HG02885 (cell line): ENCODE results near the gene TRPM4.
"Not testable (repeated sequence)": the region's sequence is repeated elsewhere in the genome, so short reads cannot be mapped to it uniquely, and the experiment has no call there.

Source experiments
- ATAC-seq: cut with Tn5 transposase; IDR thresholded peaks from one replicate; pipeline ENCODE4 v1.9.1; 2021; ENCODE audit warnings: mild to moderate bottlenecking; ENCODE audit not compliant: unreplicated experiment, poor library complexity

TRPM4 gene

DNA sequence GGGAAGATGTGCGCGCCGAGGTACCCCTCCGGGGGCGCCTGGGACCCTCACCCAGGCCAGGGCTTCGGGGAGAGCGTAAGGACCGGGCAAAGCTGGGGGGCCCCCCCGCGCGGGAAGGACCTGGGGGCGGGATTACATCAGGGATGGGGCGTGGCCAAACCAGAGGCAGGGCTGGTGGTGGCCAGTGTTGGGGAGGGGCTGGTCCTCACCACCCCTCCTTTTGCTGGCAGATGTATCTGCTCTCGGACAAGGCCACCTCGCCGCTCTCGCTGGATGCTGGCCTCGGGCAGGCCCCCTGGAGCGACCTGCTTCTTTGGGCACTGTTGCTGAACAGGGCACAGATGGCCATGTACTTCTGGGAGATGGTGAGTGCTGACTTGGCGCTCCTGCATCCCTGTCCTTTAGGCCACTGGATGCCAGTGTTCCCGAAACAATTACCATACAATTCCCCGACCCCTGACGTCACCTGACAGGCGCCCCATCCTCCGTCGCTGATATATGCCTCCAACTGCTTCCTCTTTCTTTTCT lies 25.3 kb downstream of the TRPM4 start:
- no peak for ATAC-seq

DNA sequence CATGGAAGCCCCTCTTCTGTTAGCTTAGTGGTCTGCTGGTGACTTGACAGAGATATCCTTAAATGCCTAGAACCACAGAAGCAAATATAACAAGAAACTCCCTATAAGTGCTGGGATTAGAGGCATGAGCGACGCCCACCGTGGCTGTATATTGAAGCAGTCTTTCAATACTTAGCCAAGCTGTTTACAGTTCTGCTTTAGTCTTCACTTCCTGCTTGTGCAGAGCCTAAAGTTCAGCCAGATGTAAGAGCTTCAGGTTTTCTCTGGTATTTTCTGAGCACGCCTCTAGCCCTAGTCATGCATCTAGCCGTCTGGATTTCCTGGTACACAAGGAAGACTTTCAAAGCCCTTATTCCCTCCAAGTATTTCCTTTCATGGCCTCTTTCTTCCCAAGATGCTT lies 28.5 kb downstream of the TRPM4 start:
- no peak for ATAC-seq

DNA sequence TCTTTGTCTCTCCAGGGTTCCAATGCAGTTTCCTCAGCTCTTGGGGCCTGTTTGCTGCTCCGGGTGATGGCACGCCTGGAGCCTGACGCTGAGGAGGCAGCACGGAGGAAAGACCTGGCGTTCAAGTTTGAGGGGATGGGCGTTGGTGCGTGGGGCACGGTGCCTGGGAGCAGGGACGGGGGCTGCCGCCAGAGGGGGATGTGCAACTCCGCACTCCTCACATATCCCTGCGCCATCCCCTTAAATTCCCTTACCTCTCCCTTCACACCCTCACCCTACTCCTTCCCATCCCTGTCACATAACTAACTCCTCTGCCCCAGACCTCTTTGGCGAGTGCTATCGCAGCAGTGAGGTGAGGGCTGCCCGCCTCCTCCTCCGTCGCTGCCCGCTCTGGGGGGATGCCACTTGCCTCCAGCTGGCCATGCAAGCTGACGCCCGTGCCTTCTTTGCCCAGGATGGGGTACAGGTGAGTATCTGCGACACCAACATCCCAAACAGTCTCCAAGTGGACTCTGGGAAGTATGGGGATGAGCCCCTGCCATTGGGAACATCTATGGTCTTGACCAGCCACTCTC lies 31.1 kb downstream of the TRPM4 start:
- no peak for ATAC-seq

- ATAC-seq = no peak
These were observed 31.7 kb downstream of the TRPM4 start for GRCh38 chr19:49189259-49189658.

- no peak for ATAC-seq
These were observed 33.2 kb downstream of the TRPM4 start for GRCh38 chr19:49190781-49191180.

GRCh38 chr19:49193822-49194394 lies 36.3 kb downstream of the TRPM4 start:
- ATAC-seq = no peak

DNA sequence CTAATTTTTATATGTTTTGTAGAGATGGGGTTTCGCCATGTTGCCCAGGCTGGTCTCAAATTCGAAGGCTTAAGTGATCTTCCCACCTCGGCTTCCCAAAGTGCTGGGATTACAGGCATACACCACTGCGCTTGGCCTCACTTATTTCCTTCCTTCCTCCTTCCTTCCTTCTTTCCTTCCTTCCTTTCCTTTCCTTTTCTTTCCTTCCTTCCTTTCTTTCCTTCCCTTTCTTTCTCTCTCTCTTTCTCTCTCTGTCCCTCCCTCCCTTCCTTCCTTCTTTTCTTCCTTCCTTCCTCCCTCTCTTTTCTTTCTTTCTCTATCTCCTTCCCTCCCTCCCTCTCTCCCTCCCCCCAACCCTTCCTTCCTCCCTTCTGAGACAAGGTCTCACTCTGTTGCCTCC lies 36.8 kb downstream of the TRPM4 start:
- ATAC-seq = no peak

DNA sequence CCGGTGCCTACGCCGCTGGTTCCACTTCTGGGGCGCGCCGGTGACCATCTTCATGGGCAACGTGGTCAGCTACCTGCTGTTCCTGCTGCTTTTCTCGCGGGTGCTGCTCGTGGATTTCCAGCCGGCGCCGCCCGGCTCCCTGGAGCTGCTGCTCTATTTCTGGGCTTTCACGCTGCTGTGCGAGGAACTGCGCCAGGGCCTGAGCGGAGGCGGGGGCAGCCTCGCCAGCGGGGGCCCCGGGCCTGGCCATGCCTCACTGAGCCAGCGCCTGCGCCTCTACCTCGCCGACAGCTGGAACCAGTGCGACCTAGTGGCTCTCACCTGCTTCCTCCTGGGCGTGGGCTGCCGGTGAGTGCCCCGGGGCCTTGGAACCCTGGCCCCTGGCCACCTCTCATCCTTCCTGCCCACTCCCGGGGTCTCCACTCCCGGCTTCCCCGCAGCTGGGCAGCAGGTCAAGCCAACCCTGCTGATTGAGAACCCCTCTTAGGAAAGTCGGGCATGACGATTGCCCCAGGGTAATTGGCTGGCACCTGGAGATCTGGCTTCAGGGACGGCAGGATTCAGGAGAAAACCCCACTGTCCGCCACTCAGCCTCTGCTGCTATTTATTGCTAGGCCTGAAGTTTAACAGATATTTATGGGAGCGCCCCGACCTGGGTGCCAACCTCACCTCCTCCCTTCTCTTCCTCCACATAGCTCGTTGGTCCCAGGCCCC lies 39.1 kb downstream of the TRPM4 start:
- ATAC-seq = no peak

GRCh38 chr19:49200238-49200862 lies 42.8 kb downstream of the TRPM4 start:
- no peak for ATAC-seq

DNA sequence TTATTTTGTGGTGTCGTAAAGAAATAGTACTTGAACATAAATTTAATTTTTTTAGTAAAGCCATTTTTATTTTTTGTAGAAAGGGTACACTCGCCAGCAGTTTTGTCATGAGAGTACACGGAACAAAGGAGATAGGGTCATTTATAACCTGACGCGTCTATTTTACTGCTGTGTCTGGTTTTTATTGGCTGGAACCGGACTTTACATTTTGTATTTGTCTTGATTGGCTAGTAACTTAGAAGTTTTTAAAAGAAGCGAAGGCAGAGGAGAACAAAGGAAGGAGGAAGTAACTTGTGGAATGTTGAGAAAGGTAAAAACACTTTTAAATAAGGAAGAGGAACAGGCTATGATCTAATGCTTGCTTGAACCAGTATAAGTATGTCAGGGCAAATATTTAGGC lies 43.5 kb downstream of the TRPM4 start:
- no peak for ATAC-seq

DNA sequence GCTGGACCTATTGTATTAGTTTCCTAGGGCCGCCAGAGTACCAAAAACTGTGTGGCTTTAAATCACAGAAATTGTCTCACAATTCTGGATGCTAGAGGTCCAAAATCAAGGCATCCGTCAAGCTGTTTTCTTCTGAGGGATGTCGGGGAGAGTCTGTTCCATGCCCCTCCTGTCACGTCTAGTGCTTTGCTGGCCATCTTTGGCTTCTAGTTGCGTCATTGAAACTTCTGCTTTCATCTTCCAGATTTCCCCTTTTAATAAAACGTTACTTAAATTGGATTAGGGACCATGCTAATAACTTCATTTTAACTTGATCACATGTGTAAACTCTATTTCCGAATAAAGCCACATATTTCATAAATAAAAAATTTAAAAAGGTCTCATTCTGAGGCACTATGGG lies 47.5 kb downstream of the TRPM4 start:
- ATAC-seq = no peak

DNA sequence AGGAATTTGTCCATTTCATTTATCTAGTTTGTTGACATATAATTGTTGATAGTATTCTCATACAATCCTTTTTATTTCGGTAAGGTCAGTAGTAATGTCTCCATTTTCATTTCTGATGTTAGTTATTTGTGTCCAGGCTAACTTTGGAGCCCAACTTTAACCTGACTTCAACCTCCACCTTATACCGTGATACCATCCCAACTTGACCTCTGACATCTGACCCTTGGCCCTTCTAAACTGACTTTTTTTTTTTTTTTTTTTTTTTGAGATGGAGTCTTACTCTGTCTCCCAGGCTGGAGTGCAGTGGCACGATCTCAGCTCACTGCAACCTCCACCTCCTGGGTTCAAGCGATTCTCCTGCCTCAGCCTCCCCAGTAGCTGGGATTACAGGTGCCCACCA lies 51.9 kb downstream of the TRPM4 start:
- ATAC-seq = not testable (repeated sequence)

- no peak for ATAC-seq
These were observed 52.7 kb downstream of the TRPM4 start for GRCh38 chr19:49210108-49210900.

- ATAC-seq = no peak
These were observed 53.4 kb downstream of the TRPM4 start for GRCh38 chr19:49210901-49211451.

DNA sequence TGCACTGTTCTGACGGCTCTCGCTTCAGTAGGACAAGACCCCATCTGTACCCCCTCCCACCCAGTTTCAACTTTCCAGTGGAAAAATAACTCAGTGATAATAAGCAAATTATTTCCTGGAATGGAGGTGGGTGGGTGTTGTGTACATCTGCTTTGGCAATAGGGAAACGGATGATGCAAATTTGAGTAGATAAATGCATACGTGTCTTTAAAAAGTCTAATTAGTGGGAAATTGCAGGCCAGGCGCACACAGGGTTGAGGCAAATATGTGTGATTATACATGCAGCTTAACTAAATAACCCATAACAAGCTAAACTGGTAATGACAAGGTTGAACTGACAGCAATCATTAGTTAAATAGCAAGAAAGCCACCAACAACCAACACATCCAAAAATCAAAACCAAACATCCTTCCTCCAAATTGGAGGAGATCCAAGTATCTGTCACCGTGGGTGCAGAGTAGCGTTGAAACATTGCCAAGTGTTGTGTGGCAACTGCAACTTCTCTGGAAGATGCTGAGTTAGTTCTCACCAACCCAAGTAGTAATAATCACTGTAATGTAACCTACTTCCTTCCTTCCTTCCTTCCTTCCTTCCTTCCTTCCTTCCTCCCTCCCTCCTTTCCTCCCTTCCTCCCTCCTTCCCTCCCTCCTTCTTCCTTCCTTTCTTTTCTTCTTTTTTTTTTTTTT lies 54.6 kb downstream of the TRPM4 start:
- ATAC-seq = no peak

DNA sequence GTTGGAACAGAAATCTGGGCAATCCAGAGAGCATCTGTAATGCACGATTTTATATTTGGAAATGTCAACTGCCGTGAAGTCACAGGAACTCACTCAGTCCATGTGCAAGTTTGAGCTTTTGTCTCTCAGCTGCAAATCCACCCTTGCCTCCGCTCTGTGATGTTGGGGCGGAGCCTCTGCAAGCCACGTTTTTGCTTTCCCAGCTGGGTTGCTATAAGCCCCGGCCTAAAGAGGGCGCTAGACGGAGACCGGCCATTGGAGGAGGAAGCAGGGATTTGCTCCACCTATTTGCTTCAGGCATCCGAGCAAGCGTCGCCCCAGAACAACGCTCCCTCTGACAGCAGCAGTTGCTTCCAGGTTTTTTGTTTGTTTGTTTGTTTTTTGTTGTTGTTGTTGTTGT lies 56.2 kb downstream of the TRPM4 start:
- no peak for ATAC-seq

- no peak for ATAC-seq
These were observed 57.1 kb downstream of the TRPM4 start for GRCh38 chr19:49214701-49215100.

DNA sequence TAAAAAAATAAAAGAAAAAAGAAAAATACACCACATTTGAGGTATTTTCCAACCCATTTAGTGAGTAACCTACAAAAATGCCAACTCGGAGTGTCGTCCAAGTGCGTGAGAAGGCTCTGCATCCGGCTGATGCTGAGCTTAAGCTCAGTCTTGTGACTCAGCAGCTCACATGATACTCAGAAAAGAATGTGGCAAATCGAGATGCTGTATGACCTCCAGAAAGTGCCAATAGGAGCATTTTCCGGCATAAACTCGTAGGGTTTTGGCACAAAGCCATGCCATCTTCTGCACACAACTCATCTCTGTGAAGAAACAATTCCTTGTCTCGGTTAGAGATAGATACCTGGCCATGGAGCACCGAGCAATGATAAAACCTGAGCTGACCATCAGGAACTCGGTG lies 58.5 kb downstream of the TRPM4 start:
- no peak for ATAC-seq

DNA sequence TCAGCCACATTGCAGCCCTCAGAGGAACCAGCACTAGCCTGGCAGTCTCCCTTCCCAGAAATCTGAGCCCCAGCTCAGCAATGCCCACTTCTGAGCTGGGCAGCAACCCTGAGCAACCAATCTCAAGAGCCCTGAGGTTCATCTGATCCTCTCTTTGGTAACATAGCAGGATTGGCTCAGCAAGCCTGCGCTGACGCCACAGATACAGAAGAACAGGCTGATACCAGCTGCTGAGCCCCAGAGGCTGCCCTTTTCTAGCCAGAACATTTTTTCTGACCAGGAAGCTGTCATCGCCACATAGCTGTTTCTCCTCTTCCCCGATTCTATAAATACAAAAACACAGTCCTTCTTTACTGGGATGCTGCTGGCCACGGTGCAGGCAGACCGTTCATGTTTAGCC lies 59.8 kb downstream of the TRPM4 start:
- no peak for ATAC-seq

DNA sequence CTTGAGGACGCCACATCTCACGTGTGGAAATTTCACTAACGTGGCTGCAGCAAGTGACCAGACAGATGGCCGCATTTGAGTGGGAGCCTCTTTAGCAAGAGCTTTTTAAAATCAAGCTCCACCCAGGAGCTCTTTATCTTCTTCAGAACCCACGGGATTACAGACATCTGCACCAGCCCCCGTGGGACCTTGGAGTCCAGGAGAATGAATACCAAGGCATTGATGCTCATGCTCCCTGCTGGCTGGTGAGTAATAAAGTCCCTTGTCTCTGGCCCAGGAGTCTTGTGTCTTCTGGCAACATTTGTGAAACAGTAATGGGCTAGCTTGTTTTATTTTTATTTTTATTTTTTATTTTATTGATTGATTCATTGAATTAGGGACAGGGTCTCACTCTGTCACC lies 64.4 kb downstream of the TRPM4 start:
- no peak for ATAC-seq
